H1 (cell line): ENCODE data around the gene DHRS3. TPM values are rescaled to one million over a fixed set of nuclear protein-coding genes. Genes with fewer than 3 reads are reported as not detected.

Source experiments
- BACH1 ChIP-seq: IDR thresholded peaks from 2 replicates; pipeline ENCODE4 v1.6.1; 2012; ENCODE audit warnings: low read length, improper control_type of control experiment
- BCL11A ChIP-seq, 2 experiments: IDR thresholded peaks; one replicate each; pipeline ENCODE4 v1.6.1; 2011; ENCODE audit warnings: low read depth in 2 of 2, low read length in 2 of 2, mild to moderate bottlenecking in 2 of 2
- CHD1 ChIP-seq: IDR thresholded peaks from 2 replicates; pipeline ENCODE4 v1.6.1; 2012; ENCODE audit warnings: low read depth, low read length, improper control_type of control experiment
- CHD7 ChIP-seq: fragments of 300-600 bp; sonication (generic); IDR thresholded peaks from 2 replicates; pipeline ENCODE4 v1.7.1; 2012; ENCODE audit warnings: low read length, moderate library complexity, mild to moderate bottlenecking, inconsistent platforms; ENCODE audit not compliant: insufficient replicate concordance
- POLR2A ChIP-seq, 2 experiments: IDR thresholded peaks; 1 replicate in 1 of 2; 2 replicates in 1 of 2; pipeline ENCODE4 v1.6.1; 2011; ENCODE audit warnings: low read depth in 2 of 2, low read length in 2 of 2, mild to moderate bottlenecking in 2 of 2; ENCODE audit errors: control extremely low read depth in 1 of 2
- RAD21 ChIP-seq, 2 experiments: IDR thresholded peaks in 1 of 2; conservative IDR thresholded peaks in 1 of 2; 2 replicates each; pipeline ENCODE4 v1.6.1; 2011; ENCODE audit warnings: low read depth in 2 of 2, low read length in 2 of 2, improper control_type of control experiment in 1 of 2, inconsistent platforms in 1 of 2, mild to moderate bottlenecking in 1 of 2, moderate library complexity in 1 of 2
- SIX5 ChIP-seq: IDR thresholded peaks from 2 replicates; pipeline ENCODE4 v1.6.1; 2011; ENCODE audit warnings: mild to moderate bottlenecking, low read depth, low read length
- SP2 ChIP-seq: IDR thresholded peaks from 2 replicates; pipeline ENCODE4 v1.6.1; 2012; ENCODE audit warnings: mild to moderate bottlenecking, low read length, inconsistent platforms
- TBP ChIP-seq: IDR thresholded peaks from 2 replicates; pipeline ENCODE4 v1.6.1; 2011; ENCODE audit warnings: low read depth, low read length, improper control_type of control experiment
- polyA plus RNA-seq, 7 experiments: library from polyadenylated mRNA; depleted of rRNA in 3 of 7; stranded (reverse) in 5 of 7; unstranded in 2 of 7; fragments of >200 nt in 5 of 7; fragments of 200-250 nt in 2 of 7; gene quantifications; 1 replicate in 5 of 7; 2 replicates in 1 of 7; 4 replicates in 1 of 7; pipeline versions ENCODE4 v1.2.1 to v1.2.3, GENCODE V29; 2011 to 2013; ENCODE audit warnings: missing spikeins in 2 of 7, mixed read lengths in 2 of 7
- total RNA-seq: library from RNA; stranded (reverse); fragmentation: NEBNext Ultra II Directional; extraction: Animal tissue kit (Norgen Biotek cat#: 25700); gene quantifications from 2 replicates; pipeline ENCODE4 v1.2.1, GENCODE V29; 2021
- TF ChIP-seq, protein P1 (sequence below), 3 experiments: IDR thresholded peaks; 1 replicate in 2 of 3; 2 replicates in 1 of 3; pipeline versions ENCODE4 v1.5.1 to v1.6.1; 2011; ENCODE audit warnings: low read length in 3 of 3, mild to moderate bottlenecking in 3 of 3, inconsistent platforms in 2 of 3, low read depth in 1 of 3, moderate library complexity in 1 of 3; ENCODE audit not compliant: insufficient read depth in 1 of 3; ENCODE audit errors: control extremely low read depth in 1 of 3

Gene DHRS3
- total and polyA plus RNA-seq, 2 of the 8 experiments (the other 6 are each of a cell fraction or from before 2014, with no cell fraction given): 32.5 to 36.4 TPM

DNA sequence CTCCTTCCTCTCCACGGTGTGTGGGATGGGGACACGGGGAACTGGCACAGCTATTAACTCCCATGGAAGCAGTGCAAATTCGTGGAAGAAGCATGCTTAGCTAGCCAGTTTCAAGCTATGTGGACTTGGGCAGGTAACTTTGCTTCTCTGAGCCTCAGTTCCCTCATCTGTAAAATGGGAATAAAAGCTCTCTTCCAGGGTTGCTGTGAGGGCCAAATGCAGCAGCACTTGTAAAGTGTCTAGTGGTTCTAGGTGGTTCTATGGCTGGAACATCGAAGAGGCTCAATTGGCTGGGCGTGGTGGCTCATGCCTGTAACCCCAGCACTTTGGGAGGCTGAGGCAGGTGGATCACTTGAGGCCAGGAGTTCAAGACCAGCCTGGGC lies 43.3 kb downstream of the DHRS3 start (continued):
- TF ChIP-seq CHD7: no peak
- no peak for TF ChIP-seq SIX5
- TF ChIP-seq, protein P1, sequence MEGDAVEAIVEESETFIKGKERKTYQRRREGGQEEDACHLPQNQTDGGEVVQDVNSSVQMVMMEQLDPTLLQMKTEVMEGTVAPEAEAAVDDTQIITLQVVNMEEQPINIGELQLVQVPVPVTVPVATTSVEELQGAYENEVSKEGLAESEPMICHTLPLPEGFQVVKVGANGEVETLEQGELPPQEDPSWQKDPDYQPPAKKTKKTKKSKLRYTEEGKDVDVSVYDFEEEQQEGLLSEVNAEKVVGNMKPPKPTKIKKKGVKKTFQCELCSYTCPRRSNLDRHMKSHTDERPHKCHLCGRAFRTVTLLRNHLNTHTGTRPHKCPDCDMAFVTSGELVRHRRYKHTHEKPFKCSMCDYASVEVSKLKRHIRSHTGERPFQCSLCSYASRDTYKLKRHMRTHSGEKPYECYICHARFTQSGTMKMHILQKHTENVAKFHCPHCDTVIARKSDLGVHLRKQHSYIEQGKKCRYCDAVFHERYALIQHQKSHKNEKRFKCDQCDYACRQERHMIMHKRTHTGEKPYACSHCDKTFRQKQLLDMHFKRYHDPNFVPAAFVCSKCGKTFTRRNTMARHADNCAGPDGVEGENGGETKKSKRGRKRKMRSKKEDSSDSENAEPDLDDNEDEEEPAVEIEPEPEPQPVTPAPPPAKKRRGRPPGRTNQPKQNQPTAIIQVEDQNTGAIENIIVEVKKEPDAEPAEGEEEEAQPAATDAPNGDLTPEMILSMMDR (IDR thresholded peaks at IDR 0.05; ENCODE audit: control extremely low read depth in 1 of 3, insufficient read depth in 1 of 3, low read depth in 1 of 3, low read length in 3 of 3): no peak
- TF ChIP-seq TBP: no peak
- TF ChIP-seq CHD1: no peak
- TF ChIP-seq SP2: no peak
- no peak for TF ChIP-seq RAD21 (IDR thresholded peaks at IDR 0.05 in 1 of 2, conservative IDR thresholded peaks at IDR 0.05 in 1 of 2; ENCODE audit: low read depth in 2 of 2, low read length in 2 of 2)
- no peak for TF ChIP-seq BCL11A (IDR thresholded peaks at IDR 0.05; ENCODE audit: low read depth in 2 of 2, low read length in 2 of 2)
- TF ChIP-seq POLR2A (IDR thresholded peaks at IDR 0.05; ENCODE audit: control extremely low read depth in 1 of 2, low read depth in 2 of 2, low read length in 2 of 2): no peak
- TF ChIP-seq BACH1: no peak
